Stimulated activated CD4-positive, alpha-beta T cell treated with anti-CD3 and anti-CD28 coated beads, Interleukin-2, amount 100 ng/mL, for 48 hours (primary cell): Measurements from ENCODE around the gene VRK2.
"Not testable (repeated sequence)": the region's sequence is repeated elsewhere in the genome, so short reads cannot be mapped to it uniquely, and the experiment has no call there.

Experiments used
- DNase-seq, 2 donors: peaks; one replicate each; pipeline ENCODE4 v3.0.0-alpha.2; 2020

Gene VRK2

DNA sequence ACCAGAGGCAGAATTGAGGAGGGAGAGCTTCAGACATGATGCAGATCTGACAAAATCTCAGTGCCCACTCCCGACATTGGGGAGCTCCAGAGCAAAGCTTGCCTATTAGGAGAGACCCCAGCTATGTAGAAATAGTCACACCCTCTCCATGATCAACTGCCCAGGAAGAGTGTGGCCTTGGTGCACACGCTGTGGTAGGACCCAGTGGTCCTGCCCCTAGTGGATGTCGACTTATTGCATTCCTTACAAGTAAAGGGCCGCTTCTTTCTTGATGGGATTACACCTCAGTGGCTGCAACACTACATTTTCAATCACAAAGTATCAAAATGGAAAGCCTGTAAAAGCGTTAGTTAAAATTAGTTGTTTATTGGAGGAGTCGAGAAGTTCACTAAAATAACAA is 64.2 kb downstream of the VRK2 start:
- no peak for DNase-seq

GRCh38 chr2:58113563-58113962 is 67.0 kb downstream of the VRK2 start:
- DNase-seq: not testable (repeated sequence)

GRCh38 chr2:58120626-58121229 is 74.1 kb downstream of the VRK2 start:
- no peak for DNase-seq

DNA sequence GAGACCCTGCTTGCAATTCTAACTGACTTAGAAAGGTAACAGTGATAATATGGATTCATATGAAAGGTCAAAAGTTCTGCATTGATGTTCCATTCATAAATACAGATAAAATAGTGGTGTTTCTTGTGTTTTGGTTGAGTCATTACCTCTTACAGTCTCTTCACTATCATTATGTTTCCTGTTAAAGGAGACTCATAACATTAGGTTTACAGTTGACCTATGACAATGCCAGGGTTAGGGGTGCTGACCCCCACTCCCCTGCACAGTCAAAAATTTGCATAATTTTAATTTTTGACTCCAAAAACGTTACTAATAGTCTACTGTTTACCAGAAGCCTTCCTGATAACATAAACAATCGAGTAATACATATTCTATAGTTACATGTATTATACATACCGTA is 75.4 kb downstream of the VRK2 start:
- DNase-seq: no peak

GRCh38 chr2:58122540-58122939 is 75.9 kb downstream of the VRK2 start:
- DNase-seq: no peak

DNA sequence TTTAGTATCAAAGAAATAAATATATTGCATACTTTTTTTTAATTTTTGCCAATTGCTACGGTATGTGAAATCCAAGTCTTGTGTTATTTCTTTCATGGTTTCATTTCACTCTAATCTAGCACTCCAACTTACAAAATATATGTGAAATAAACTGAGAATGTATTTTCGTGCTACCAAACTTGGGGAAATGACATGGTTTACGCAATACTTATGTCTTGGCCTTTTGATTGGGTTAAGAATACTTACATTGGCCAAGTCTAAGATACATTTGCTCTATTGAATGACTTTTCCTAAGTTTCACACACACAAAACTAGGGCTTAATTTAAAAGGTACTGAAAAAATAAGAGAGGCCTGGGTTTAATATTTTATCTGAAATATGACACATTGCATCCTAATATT is 80.5 kb downstream of the VRK2 start:
- DNase-seq: no peak

- no peak for DNase-seq
Measured at GRCh38 chr2:58130238-58130637, 83.6 kb downstream of the VRK2 start.

GRCh38 chr2:58131191-58132011 is 84.8 kb downstream of the VRK2 start:
- DNase-seq: no peak

- DNase-seq: no peak
Measured at GRCh38 chr2:58133395-58133794, 86.8 kb downstream of the VRK2 start.

- DNase-seq: no peak
Measured at GRCh38 chr2:58135861-58136260, 89.3 kb downstream of the VRK2 start.

DNA sequence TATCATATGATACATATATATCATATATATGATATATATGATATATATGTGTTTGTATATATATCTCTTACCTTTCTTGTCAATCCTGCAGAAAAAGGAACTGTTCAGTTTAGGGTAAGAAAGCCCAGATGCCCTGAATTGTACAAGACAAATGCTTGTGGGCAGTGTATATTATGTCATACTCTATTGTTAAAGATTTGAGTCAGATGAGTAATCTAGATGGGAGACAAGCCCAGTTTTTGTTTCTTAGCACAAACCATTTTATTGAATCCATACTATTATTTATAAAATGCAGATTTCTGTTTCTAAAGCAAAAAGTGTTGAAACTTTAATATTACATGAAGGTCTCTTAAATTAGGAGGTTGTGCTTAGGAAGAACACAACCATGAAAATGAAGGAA is 90.6 kb downstream of the VRK2 start:
- no peak for DNase-seq

DNA sequence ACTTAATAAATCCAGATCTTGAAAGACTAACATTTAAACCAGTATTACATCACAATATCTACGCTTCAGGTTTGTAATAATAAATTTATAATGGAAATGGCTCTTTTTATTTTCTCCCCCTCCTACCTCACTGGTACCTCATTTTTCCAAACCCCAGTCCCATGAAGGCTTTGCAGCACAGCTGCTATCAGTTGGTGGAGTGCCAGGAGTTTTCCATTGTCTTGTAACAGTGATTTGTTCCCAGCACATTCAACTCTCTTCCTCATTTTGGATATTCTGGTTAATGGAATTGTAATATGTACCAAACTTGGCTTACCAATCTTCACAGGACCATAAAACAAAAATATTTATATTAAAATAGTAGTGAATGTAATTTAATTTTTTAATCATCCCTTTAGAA is 91.2 kb downstream of the VRK2 start:
- no peak for DNase-seq

DNA sequence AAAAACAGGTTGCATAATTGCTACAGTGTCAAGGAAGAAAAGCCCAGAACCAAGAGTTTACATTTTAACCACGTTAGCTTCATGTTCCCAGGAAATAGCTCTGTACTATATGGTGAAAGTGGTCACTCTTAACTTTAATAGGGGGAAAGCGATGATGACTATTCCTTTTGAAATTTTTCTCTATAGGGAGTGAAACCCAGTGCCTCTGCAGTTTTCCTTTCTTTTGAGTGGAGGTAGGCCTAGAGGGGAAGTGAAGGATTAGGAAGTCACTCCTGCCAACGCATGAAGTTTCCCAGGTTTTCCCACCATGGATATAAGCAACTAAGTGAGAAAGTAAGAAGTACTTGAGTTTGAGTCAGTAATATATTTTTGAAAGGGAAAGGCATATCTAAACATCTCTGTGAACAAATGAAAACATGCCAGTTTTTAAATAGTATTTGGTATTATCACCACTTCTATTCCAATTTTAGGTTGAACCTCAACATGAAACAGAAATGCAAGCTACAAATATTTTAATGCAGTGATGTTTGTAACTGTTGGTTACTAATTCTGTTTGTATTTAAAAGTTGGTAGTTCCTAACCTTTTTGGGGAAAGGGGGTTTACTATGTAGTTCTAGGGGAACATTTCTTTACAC is 91.9 kb downstream of the VRK2 start:
- no peak for DNase-seq

- no peak for DNase-seq
Measured at GRCh38 chr2:58140508-58141072, 94.0 kb downstream of the VRK2 start.

DNA sequence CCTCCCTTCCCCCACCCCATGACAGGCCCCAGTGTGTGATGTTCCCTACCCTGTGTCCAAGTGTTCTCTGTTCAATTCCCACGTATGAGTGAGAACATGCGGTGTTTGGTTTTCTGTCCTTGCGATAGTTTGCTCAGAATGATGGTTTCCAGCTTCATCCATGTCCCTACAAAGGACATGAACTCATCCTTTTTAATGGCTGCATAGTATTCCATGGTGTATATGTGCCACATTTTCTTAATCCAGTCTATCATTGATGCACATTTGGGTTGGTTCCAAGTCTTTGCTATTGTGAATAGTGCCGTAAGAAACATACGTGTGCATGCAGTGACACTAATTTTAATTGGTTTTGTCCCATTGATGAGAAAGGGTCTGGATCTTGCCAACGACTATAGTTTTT is 99.2 kb downstream of the VRK2 start:
- DNase-seq: not testable (repeated sequence)

DNA sequence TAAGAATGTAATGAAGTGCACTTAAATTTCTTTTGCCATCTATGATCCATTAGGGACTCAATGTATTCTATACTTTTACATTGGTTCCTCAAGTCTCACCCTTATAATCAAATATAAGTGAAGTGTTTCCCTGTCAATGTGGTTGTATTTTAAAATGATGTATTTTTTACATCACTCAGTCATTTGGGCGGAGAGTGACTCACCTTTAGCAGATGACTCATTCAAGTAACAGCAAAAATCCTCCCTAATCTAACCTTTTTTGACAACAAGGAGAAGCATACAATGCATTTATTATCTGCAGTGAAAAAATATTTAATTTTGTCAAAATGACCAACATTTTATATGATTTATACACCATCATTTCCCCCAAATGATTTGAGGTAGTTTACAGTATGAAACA is 100.1 kb downstream of the VRK2 start:
- DNase-seq: no peak

DNA sequence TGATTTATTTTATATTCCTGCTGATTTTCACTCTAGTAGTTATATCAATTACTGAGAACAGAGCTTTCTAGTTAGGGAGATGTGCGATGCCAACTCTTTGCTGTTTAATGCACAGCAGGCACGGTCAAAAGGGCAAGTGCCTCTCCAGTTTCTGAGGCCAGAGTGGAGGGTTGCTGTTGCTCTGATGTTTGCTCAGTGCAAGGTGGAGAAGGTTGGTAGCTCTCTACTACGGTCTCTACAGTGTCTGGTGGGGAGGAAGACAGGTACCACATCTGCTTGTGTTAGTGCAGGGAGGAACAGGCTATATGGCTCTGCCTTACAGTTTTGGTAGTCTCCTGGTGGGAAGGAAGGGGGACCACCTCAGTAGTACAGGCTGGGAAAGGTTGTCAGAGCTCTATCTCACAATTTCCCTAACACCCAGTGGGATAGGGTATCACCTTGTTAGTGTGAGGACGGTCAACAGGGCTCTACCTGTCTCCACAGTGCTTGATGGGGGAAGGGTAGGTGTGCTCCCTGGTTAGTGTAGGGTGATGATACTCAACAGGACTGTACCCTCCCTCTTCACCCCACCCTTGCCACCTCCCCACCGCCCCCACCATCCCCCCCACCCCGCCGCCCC is 108.7 kb downstream of the VRK2 start:
- no peak for DNase-seq

- DNase-seq: no peak
Measured at GRCh38 chr2:58156780-58157179, 110.2 kb downstream of the VRK2 start.

DNA sequence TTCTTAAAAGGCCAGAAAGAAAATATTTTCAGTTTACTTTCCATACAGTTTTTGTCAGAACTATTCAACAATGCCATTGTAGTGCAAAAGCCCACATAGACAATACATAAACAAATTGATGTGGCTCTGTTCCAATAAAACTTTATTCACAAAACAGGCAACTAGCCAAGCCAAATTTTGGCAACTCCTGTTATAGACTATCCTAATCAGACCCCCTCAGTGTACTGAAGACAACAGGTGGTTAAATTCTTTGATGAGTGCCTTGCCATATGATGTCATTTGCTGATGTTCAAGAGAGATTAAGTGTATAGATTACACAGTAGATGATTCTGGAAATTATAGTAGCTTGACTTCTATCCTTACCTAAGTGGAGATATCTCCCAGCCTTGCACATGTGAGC is 111.1 kb downstream of the VRK2 start:
- DNase-seq: no peak

GRCh38 chr2:58158481-58158880 is 111.9 kb downstream of the VRK2 start:
- no peak for DNase-seq

DNA sequence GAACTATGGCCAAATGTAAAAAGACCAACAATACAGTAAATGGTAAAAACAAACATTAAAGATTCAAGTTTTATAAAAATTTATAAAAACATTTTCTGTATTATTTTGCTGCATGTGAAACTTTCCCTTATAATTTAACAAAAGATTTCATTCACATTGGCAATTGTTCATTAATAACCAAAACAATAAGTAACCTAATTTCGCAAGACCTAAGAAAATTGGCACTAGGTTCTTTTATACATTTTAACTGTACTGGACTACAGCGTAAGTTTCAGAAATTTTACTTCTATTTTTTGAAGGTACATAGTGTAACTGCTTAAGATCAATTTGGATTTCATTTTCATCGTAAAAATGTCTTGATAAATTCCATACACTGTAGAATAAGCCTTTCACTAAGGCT is 117.3 kb downstream of the VRK2 start:
- DNase-seq: no peak

DNA sequence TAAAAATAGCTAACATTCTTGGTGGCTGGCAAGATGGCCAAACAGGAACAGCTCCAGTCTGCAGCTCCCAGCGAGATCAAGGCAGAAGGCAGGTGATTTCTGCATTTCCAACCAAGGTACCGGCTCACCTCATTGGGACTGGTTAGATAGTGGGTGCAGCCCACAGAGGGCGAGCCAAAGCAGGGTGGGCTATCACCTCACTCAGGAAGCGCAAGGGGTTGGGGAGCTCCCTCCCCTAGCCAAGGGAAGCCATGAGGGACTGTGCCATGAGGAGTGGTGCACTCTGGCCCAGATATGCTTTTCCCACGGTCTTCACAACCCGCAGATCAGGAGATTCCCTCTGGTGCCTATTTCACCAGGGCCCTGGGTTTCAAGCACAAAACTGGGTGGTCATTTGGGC is 121.5 kb downstream of the VRK2 start:
- DNase-seq: not testable (repeated sequence)

GRCh38 chr2:58169845-58170244 is 123.2 kb downstream of the VRK2 start:
- DNase-seq: not testable (repeated sequence)
